Fibroblast of villous mesenchyme (primary cell): ENCODE measurements around the gene RPUSD1. TPM values are rescaled to one million over a fixed set of nuclear protein-coding genes. Genes with fewer than 3 reads are reported as not detected.

Experiments used
- DNase-seq: peaks from one replicate; pipeline ENCODE4 v3.0.0-alpha.2; 2010; ENCODE audit warnings: low read depth
- H3K4me3 ChIP-seq: 2 replicates; pipeline ENCODE4 v1.5.1; 2011; ENCODE audit warnings: low read depth, mild to moderate bottlenecking, low read length
- total RNA-seq: library from RNA; depleted of rRNA; stranded (reverse); fragments of >200 nt; gene quantifications from 2 replicates; pipeline ENCODE4 v1.2.3, GENCODE V29; 2012
- TF ChIP-seq, protein P1 (sequence below): IDR thresholded peaks from 2 replicates; pipeline ENCODE4 v1.5.1; 2012; ENCODE audit warnings: low read depth, mild to moderate bottlenecking, low read length; ENCODE audit not compliant: insufficient read depth

RPUSD1 gene
- total RNA-seq, 1 donor, result 21.2 TPM

DNA sequence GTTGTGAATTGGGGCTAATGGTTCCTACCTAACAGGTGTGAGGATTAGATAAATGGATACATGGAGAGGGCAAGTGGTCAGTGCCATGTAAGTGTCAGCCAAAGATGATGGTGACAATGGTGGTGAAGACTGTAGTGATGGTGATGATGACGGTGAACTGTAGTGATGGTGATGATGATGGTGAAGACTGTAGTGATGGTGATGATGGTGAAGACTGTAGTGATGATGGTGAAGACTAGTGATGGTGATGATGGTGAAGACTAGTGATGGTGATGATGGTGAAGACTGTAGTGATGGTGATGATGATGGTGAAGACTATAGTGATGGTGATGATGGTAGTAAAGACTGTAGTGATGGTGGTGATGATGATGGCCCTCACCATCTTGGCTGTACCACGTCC is 30.4 kb upstream of the RPUSD1 start:
- TF ChIP-seq, protein P1, sequence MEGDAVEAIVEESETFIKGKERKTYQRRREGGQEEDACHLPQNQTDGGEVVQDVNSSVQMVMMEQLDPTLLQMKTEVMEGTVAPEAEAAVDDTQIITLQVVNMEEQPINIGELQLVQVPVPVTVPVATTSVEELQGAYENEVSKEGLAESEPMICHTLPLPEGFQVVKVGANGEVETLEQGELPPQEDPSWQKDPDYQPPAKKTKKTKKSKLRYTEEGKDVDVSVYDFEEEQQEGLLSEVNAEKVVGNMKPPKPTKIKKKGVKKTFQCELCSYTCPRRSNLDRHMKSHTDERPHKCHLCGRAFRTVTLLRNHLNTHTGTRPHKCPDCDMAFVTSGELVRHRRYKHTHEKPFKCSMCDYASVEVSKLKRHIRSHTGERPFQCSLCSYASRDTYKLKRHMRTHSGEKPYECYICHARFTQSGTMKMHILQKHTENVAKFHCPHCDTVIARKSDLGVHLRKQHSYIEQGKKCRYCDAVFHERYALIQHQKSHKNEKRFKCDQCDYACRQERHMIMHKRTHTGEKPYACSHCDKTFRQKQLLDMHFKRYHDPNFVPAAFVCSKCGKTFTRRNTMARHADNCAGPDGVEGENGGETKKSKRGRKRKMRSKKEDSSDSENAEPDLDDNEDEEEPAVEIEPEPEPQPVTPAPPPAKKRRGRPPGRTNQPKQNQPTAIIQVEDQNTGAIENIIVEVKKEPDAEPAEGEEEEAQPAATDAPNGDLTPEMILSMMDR, result no peak
- no peak for DNase-seq
- no peak overlapping the region for H3K4me3 ChIP-seq

DNA sequence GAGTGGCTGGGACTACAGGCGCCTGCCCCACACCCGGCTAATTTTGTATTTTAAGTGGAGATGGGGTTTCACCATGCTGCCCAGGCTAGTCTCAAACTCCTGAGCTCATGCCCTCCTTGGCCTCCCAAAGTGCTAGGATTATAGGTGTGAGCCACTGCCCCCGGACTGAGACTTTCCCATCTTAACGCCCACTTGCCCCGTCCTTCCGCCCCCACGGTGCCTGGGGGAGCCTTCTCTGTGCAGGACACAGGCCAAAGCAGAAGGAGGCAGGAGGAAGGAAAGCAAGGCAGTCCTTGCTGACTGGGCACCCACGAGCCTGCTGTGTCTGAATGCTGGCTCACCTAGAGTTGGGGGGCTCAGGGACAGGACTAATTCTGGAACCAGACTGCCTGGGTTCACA is 30.0 kb upstream of the RPUSD1 start:
- TF ChIP-seq, protein P1, result no peak
- H3K4me3 ChIP-seq, result no peak overlapping the region

DNA sequence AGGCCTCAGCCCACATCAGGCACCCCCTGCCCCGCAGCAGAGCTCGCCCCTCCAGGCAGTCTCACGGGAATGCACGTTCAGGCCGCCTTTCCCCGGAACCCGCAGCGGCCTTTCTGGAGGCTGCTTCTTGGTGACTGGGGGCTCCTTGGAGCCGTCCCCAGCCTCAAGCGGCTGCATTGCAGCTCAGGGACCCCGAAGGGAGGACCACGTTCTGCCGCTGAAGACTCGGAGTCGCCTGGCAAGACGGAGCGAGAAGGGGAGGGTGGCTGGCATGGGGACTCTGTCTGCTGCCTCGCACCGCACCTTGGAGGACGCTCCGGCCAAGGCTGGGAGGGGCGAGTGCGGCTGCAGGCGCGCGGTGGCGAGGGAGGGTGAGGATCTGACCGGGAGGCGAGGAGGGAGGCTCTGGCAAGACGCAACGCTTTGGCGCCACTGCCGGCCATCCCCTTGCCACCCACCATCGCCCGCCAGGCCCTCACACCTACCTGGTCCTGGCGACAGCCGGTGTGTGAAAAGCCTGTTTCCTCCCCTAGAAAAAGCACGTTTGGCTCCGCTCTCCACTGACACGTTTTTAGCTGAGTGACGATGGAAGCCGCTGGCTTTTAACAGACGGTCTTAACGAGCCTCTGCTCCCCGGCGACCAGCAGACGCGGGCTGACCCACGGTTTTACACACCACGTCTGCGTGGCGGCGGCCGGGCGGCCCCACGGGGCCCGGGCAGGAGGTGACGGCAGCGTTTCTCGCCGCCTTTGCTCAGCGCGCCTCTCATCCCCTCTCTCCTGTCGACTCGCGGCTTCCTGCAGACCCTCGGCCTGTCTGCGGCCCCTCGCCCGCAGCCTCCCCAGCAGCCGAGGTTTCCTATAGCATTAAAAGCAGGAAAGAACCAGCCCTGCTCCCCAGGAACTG is 29.1 kb upstream of the RPUSD1 start:
- no peak for DNase-seq
- no peak overlapping the region for H3K4me3 ChIP-seq
- TF ChIP-seq, protein P1, result no peak

More for the DNA sequence above, 30.0 kb upstream of the RPUSD1 start:
- DNase-seq, result no peak

DNA sequence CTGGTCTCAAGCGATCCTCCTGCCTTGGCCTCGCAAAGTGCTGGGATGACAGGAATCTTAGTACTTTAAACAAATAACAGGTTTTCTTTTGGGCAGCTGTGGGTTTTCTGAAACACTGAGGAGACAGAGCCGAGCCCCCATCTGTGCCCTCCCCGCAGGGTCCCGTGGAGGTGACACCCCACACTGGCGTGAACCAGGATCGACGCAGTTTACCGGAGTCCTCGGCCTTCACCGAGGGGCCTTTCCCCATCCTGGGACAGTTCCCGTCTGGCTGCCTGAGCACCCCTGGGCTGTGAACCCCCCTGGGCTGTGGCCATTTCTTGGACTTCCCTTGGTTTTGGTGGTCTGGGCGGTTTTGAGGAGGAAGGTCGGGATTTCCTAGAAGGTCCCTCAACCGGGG is 27.7 kb upstream of the RPUSD1 start:
- TF ChIP-seq, protein P1, result no peak
- no peak for DNase-seq
- H3K4me3 ChIP-seq, result no peak overlapping the region

DNA sequence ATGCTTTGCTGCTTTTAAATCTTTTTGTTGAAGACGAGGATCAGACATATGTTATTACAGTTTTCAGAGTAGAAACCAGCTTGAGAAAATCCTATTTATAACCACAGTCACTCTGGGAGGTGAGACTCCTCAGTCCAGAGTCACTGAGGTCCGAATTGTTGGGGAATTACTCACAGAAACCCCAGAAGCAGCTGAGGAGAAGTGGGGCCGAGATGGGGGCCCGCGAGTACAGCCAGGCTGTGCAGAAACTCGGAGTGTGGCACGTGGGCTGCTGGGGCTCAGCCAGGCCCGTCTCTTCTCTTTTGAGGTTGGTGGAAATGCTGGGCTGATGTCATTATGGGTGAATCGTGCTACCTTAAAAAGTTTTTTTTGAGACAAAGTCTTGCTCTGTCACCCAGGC is 26.8 kb upstream of the RPUSD1 start:
- no peak overlapping the region for H3K4me3 ChIP-seq
- DNase-seq, result peak; percentile 8
- TF ChIP-seq, protein P1, result no peak

DNA sequence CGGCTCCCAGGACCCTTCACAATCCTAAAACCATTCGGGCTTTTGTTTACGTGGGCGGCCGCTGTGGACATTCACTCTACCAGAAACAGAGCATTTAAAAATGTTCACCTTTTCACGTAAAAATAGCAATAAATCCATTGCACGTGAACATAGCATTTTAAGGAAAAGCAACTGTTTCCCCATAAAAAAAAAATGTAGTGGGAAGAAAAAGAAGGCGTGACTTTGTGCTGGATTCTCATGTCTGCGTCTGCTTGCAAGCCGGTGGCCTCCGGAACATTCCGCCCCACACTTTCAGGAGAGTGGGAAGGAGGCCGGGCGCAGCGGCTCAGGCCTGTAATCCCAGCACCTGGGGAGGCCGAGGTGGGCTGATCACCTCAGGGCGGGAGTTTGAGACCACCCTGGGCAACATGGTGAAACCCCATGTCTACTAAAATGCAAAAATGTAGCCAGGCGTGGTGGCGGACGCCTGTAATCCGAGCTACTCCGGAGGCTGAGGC is 25.8 kb upstream of the RPUSD1 start:
- no peak for DNase-seq
- no peak overlapping the region for H3K4me3 ChIP-seq
- TF ChIP-seq, protein P1, result no peak
